ENCODE data around the gene ARHGEF28.

DNA sequence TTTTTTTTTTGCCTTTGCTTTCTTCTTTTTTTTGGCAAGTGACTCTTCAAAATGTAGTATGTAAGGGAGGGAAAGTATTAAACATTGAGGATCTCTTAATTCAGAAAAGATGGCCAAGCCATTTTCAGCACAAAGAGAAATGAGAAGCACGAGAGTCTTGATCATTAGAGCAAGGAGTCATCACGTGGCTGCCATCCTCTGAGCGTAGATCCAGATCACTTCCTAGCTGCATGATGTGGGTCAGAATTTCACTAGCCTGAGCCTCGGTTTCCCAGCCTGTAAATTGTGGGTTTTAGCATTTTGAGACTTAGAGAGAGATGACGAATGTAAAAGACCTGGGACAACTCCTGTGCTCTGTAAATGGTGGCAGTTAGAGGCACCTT lies 312.9 kb downstream of the ARHGEF28 start:
- TF ChIP-seq, protein P1, sequence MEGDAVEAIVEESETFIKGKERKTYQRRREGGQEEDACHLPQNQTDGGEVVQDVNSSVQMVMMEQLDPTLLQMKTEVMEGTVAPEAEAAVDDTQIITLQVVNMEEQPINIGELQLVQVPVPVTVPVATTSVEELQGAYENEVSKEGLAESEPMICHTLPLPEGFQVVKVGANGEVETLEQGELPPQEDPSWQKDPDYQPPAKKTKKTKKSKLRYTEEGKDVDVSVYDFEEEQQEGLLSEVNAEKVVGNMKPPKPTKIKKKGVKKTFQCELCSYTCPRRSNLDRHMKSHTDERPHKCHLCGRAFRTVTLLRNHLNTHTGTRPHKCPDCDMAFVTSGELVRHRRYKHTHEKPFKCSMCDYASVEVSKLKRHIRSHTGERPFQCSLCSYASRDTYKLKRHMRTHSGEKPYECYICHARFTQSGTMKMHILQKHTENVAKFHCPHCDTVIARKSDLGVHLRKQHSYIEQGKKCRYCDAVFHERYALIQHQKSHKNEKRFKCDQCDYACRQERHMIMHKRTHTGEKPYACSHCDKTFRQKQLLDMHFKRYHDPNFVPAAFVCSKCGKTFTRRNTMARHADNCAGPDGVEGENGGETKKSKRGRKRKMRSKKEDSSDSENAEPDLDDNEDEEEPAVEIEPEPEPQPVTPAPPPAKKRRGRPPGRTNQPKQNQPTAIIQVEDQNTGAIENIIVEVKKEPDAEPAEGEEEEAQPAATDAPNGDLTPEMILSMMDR (IDR thresholded peaks at IDR 0.05 in 4 of 5, conservative IDR thresholded peaks at IDR 0.05 in 1 of 5), result no peak
- no peak for TF ChIP-seq POLR2A (IDR thresholded peaks at IDR 0.05)
